ENCODE data around the gene MRPL12. TPM values are rescaled to one million over a fixed set of nuclear protein-coding genes. Genes with fewer than 3 reads are reported as not detected.

The MRPL12 gene
- total and polyA plus RNA-seq, 4 donors = 9.1 to 121 (median 59.3) TPM

DNA sequence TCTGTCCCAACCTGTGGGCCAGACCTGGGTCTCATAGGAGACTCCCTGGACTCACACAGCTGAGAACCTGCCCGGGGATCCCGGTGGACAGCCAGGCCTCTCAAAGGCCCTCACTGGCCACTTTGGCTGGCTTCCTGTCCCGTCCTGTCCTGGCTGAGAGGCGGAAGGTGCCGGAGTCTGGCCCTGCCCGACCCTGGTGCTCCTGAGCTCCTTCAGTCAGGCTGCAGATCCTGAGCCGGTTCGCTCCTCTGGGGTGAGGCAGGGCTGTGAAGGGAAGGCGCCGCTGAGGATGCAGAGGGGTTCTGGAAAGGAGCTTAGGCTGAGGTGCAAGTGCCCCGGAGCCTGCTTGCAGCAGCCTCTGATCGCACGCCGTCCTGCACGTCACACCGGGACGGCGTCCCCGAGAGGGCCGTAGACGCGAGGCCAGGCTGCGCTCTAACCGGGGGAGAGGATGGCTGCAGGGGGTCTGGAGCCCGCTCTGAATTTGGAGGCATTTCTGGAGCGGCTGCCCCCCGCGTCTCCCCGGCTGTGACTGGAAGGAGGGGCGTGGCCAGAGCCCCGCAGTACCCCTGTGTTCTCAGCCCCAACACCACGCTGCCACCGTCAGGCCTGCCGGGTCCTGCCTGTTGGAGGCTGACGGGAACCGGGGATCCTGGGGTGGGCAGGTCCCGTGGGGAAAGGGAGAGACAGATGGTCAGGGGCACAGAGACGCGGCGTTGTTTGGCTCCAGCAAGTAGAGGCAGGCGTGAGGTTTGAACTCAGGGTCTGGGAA, 15.2 kb upstream of the MRPL12 start:
- TF ChIP-seq TAF1 (conservative IDR thresholded peaks at IDR 0.05) = no peak
- TF ChIP-seq RXRA (IDR thresholded peaks at IDR 0.05) = no peak
- Histone ChIP-seq H3K4me1 (ENCODE audit: control insufficient read depth in 4 of 4, insufficient read depth in 4 of 4, low read length in 3 of 4) (peaks cover 6 to 19% (median 16%) of the 10 kb centered on the region in 4 donors), H3K27me3 (ENCODE audit: control insufficient read depth in 4 of 4, insufficient read depth in 4 of 4, low read length in 3 of 4) (no peaks in the 10 kb centered on the region), H3K36me3 (ENCODE audit: control insufficient read depth in 4 of 4, insufficient read depth in 3 of 4, low read depth in 1 of 4, low read length in 3 of 4) (peaks cover 9 to 65% (median 18%) of the 10 kb centered on the region in 4 donors), H3K9ac (ENCODE audit: low read depth in 1 of 2, low read length in 2 of 2) (no peak overlapping the region), H3K9me3 (ENCODE audit: control insufficient read depth in 4 of 4, low read length in 3 of 4) (no peaks in the 10 kb centered on the region), H3K27ac (ENCODE audit: low read depth in 1 of 2, low read length in 2 of 2) (no peak overlapping the region), H3K4me3 (ENCODE audit: low read depth in 1 of 3, low read length in 3 of 3) (no peak overlapping the region)
- WGBS = 97% methylated on average over 41 of the region's 41 CpGs
- no peak for DNase-seq (ENCODE audit: low spot score)

DNA sequence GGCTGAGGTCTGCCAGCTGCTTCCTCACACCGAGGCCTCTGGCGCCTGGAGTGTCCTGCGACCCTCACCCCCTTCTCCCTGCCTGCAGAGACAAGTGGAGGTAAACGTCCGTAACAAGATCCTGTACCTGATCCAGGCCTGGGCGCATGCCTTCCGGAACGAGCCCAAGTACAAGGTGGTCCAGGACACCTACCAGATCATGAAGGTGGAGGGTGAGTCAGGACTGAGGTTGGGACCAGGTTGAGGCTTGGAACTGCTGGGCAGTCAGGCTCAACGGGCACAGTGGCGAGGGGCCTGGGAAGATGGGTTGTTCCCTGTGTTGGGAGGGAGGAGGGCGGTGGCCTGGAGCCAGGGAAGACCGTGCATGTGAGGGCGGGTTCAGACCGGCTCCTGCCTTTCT, 14.6 kb upstream of the MRPL12 start:
- 94% methylated on average over 14 of the region's 14 CpGs for WGBS
- Histone ChIP-seq H3K36me3 (ENCODE audit: control insufficient read depth in 4 of 4, insufficient read depth in 3 of 4, low read depth in 1 of 4, low read length in 3 of 4) (peaks cover 9 to 72% (median 18%) of the 10 kb centered on the region in 4 donors), H3K4me1 (ENCODE audit: control insufficient read depth in 4 of 4, insufficient read depth in 4 of 4, low read length in 3 of 4) (peaks cover 6 to 17% (median 14%) of the 10 kb centered on the region in 4 donors), H3K27me3 (ENCODE audit: control insufficient read depth in 4 of 4, insufficient read depth in 4 of 4, low read length in 3 of 4) (no peaks in the 10 kb centered on the region), H3K4me3 (ENCODE audit: low read depth in 1 of 3, low read length in 3 of 3) (no peak overlapping the region), H3K9me3 (ENCODE audit: control insufficient read depth in 4 of 4, low read length in 3 of 4) (no peaks in the 10 kb centered on the region), H3K9ac (ENCODE audit: low read depth in 1 of 2, low read length in 2 of 2) (no peak overlapping the region), H3K27ac (ENCODE audit: low read depth in 1 of 2, low read length in 2 of 2) (no peak overlapping the region)
- no peak for DNase-seq (ENCODE audit: low spot score)
- TF ChIP-seq, protein P1, sequence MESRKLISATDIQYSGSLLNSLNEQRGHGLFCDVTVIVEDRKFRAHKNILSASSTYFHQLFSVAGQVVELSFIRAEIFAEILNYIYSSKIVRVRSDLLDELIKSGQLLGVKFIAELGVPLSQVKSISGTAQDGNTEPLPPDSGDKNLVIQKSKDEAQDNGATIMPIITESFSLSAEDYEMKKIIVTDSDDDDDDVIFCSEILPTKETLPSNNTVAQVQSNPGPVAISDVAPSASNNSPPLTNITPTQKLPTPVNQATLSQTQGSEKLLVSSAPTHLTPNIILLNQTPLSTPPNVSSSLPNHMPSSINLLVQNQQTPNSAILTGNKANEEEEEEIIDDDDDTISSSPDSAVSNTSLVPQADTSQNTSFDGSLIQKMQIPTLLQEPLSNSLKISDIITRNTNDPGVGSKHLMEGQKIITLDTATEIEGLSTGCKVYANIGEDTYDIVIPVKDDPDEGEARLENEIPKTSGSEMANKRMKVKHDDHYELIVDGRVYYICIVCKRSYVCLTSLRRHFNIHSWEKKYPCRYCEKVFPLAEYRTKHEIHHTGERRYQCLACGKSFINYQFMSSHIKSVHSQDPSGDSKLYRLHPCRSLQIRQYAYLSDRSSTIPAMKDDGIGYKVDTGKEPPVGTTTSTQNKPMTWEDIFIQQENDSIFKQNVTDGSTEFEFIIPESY (IDR thresholded peaks at IDR 0.05) = no peak
- TF ChIP-seq YY1 (IDR thresholded peaks at IDR 0.05) (no peak), FOXA1 (IDR thresholded peaks at IDR 0.05) (no peak), NR2F2 (IDR thresholded peaks at IDR 0.05) (no peak), HNF4G (IDR thresholded peaks at IDR 0.05) (no peak), GABPA (IDR thresholded peaks at IDR 0.05 in 1 of 2, conservative IDR thresholded peaks at IDR 0.05 in 1 of 2) (no peak), RAD21 (IDR thresholded peaks at IDR 0.05) (no peak), HNF4A (conservative IDR thresholded peaks at IDR 0.05) (no peak), SP1 (IDR thresholded peaks at IDR 0.05) (no peak), FOXA2 (IDR thresholded peaks at IDR 0.05) (no peak), EGR1 (IDR thresholded peaks at IDR 0.05; ENCODE audit: low read depth in 2 of 2) (no peak), JUND (IDR thresholded peaks at IDR 0.05) (no peak), RXRA (IDR thresholded peaks at IDR 0.05) (no peak), TAF1 (conservative IDR thresholded peaks at IDR 0.05) (no peak)
- TF ChIP-seq, protein P2, sequence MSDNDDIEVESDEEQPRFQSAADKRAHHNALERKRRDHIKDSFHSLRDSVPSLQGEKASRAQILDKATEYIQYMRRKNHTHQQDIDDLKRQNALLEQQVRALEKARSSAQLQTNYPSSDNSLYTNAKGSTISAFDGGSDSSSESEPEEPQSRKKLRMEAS (IDR thresholded peaks at IDR 0.05) = no peak
- TF ChIP-seq, protein P3, sequence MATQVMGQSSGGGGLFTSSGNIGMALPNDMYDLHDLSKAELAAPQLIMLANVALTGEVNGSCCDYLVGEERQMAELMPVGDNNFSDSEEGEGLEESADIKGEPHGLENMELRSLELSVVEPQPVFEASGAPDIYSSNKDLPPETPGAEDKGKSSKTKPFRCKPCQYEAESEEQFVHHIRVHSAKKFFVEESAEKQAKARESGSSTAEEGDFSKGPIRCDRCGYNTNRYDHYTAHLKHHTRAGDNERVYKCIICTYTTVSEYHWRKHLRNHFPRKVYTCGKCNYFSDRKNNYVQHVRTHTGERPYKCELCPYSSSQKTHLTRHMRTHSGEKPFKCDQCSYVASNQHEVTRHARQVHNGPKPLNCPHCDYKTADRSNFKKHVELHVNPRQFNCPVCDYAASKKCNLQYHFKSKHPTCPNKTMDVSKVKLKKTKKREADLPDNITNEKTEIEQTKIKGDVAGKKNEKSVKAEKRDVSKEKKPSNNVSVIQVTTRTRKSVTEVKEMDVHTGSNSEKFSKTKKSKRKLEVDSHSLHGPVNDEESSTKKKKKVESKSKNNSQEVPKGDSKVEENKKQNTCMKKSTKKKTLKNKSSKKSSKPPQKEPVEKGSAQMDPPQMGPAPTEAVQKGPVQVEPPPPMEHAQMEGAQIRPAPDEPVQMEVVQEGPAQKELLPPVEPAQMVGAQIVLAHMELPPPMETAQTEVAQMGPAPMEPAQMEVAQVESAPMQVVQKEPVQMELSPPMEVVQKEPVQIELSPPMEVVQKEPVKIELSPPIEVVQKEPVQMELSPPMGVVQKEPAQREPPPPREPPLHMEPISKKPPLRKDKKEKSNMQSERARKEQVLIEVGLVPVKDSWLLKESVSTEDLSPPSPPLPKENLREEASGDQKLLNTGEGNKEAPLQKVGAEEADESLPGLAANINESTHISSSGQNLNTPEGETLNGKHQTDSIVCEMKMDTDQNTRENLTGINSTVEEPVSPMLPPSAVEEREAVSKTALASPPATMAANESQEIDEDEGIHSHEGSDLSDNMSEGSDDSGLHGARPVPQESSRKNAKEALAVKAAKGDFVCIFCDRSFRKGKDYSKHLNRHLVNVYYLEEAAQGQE (IDR thresholded peaks at IDR 0.05) = no peak
- TF ChIP-seq, protein P4, sequence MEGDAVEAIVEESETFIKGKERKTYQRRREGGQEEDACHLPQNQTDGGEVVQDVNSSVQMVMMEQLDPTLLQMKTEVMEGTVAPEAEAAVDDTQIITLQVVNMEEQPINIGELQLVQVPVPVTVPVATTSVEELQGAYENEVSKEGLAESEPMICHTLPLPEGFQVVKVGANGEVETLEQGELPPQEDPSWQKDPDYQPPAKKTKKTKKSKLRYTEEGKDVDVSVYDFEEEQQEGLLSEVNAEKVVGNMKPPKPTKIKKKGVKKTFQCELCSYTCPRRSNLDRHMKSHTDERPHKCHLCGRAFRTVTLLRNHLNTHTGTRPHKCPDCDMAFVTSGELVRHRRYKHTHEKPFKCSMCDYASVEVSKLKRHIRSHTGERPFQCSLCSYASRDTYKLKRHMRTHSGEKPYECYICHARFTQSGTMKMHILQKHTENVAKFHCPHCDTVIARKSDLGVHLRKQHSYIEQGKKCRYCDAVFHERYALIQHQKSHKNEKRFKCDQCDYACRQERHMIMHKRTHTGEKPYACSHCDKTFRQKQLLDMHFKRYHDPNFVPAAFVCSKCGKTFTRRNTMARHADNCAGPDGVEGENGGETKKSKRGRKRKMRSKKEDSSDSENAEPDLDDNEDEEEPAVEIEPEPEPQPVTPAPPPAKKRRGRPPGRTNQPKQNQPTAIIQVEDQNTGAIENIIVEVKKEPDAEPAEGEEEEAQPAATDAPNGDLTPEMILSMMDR (IDR thresholded peaks at IDR 0.05; ENCODE audit: low read depth, low read length, missing input control) = no peak
- TF ChIP-seq, protein P5, sequence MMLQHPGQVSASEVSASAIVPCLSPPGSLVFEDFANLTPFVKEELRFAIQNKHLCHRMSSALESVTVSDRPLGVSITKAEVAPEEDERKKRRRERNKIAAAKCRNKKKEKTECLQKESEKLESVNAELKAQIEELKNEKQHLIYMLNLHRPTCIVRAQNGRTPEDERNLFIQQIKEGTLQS (IDR thresholded peaks at IDR 0.05) = no peak

Measured in liver (tissue), 9 donors.